ENCODE data around the gene TSEN2.

- no peak for TF ChIP-seq CTCF (conservative IDR thresholded peaks at IDR 0.05; ENCODE audit: low read depth, low read length)
- TF ChIP-seq RAD21 (IDR thresholded peaks at IDR 0.05; ENCODE audit: low read length) = no peak
- TF ChIP-seq POLR2A (IDR thresholded peaks at IDR 0.05; ENCODE audit: low read depth, low read length) = no peak
- no peak for TF ChIP-seq RFX5 (IDR thresholded peaks at IDR 0.05; ENCODE audit: low read depth, low read length)
- no peak for TF ChIP-seq SMC3 (IDR thresholded peaks at IDR 0.05; ENCODE audit: low read depth, low read length)
- TF ChIP-seq MXI1 (IDR thresholded peaks at IDR 0.05; ENCODE audit: borderline replicate concordance, low read depth, low read length) = no peak
- TF ChIP-seq MAZ (IDR thresholded peaks at IDR 0.05; ENCODE audit: borderline replicate concordance, low read depth, low read length) = no peak
- TF ChIP-seq FOS (IDR thresholded peaks at IDR 0.05; ENCODE audit: low read depth, low read length) = no peak
- TF ChIP-seq MAFK (IDR thresholded peaks at IDR 0.05; ENCODE audit: low read depth, low read length) = no peak
Measured at GRCh38 chr3:12489368-12489767, 5.1 kb downstream of the TSEN2 start.

Measured in IMR-90 (cell line).